Measurements from ENCODE around the gene GPR162.

DNA sequence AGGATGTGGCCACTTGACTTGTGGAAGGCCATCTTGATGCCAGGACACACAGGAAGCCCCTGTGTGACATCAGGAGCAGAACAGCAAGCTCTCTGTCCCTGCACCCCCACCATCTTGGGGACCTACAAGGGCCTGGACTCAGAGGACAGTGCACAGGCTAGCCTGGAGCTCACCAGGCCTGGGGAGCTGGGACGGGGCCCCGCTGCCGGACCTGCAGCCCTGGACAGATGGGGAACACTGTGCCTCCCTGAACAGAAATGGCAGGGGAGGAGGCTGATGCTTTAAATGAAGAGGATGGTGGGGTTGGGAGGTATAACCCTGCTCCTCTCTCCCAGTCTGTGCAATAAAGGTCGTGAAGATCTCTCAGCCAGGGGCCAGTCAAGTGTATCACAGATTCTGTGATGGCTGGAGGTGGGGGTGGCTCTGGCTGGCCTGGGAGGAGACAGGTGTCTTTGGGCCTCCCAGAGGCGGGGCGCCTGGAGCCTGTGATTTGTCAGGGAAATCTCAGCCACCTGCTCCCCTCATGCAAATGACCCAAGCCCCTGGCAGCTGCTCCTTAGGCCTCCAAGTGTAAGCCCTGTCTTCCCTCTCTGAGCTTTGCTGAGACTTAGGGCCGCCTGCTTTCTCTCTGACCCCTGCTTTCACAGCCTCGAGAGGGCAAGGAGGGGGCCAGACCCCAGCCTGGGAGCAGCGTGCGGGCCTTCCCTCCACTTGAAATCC lies 18.0 kb downstream of the GPR162 start:
- TF ChIP-seq SREBF2 (IDR thresholded peaks at IDR 0.05) (no peak), KDM1A (IDR thresholded peaks at IDR 0.05; ENCODE audit: low read depth) (no peak), FOSB (CRISPR knock-in tag; IDR thresholded peaks at IDR 0.05) (no peak), FOSL2 (IDR thresholded peaks at IDR 0.05) (no peak), FOSL2 (CRISPR knock-in tag; IDR thresholded peaks at IDR 0.05) (no peak), RARB (CRISPR knock-in tag; IDR thresholded peaks at IDR 0.05) (no peak), CEBPB (IDR thresholded peaks at IDR 0.05) (no peak)
- TF ChIP-seq, protein P1, sequence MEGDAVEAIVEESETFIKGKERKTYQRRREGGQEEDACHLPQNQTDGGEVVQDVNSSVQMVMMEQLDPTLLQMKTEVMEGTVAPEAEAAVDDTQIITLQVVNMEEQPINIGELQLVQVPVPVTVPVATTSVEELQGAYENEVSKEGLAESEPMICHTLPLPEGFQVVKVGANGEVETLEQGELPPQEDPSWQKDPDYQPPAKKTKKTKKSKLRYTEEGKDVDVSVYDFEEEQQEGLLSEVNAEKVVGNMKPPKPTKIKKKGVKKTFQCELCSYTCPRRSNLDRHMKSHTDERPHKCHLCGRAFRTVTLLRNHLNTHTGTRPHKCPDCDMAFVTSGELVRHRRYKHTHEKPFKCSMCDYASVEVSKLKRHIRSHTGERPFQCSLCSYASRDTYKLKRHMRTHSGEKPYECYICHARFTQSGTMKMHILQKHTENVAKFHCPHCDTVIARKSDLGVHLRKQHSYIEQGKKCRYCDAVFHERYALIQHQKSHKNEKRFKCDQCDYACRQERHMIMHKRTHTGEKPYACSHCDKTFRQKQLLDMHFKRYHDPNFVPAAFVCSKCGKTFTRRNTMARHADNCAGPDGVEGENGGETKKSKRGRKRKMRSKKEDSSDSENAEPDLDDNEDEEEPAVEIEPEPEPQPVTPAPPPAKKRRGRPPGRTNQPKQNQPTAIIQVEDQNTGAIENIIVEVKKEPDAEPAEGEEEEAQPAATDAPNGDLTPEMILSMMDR (IDR thresholded peaks at IDR 0.05): no peak
- TF ChIP-seq, protein P2, sequence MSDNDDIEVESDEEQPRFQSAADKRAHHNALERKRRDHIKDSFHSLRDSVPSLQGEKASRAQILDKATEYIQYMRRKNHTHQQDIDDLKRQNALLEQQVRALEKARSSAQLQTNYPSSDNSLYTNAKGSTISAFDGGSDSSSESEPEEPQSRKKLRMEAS (IDR thresholded peaks at IDR 0.05): no peak
